PFSK-1 (cell line): ENCODE measurements around the gene NME7.

Source experiments
- POLR2AphosphoS5 ChIP-seq: IDR thresholded peaks from 2 replicates; pipeline ENCODE4 v1.6.1; 2012; ENCODE audit warnings: low read depth, mild to moderate bottlenecking, control low read depth, low read length, moderate library complexity
- REST ChIP-seq, 2 experiments: IDR thresholded peaks; 2 replicates each; pipeline versions ENCODE4 v1.6.1 to v1.8.0; 2011 to 2012; ENCODE audit warnings: low read depth in 2 of 2, low read length in 2 of 2, control low read depth in 1 of 2, inconsistent platforms in 1 of 2, mild to moderate bottlenecking in 1 of 2, moderate library complexity in 1 of 2; ENCODE audit not compliant: insufficient read depth in 1 of 2
- SIN3A ChIP-seq: IDR thresholded peaks from 2 replicates; pipeline ENCODE4 v1.6.1; 2012; ENCODE audit warnings: mild to moderate bottlenecking, low read length, moderate library complexity, borderline replicate concordance; ENCODE audit not compliant: insufficient read depth

GRCh38 chr1:169249611-169250010, 118.0 kb downstream of the NME7 start:
- TF ChIP-seq POLR2AphosphoS5 (no peak), SIN3A (no peak), REST (IDR thresholded peaks at IDR 0.05; ENCODE audit: insufficient read depth in 1 of 2, low read depth in 2 of 2, low read length in 2 of 2) (no peak)
